HEK293 (cell line): ENCODE measurements around the gene GYG1.

Experiments used
- CTCF ChIA-PET: fragments of 350-600 bp; formaldehyde crosslinking; extraction: SDS; loops from one replicate; lab custom pipeline; 2021; ENCODE audit warnings: antibody characterized with exemption; lab: Yijun Ruan, JAX
- POLR2A ChIA-PET: fragments of 300-600 bp; formaldehyde crosslinking; extraction: SDS; loops from one replicate; lab custom pipeline; 2020; ENCODE audit warnings: antibody characterized with exemption, inconsistent platforms; lab: Yijun Ruan, JAX
- H3K27ac ChIP-seq: fragments of 200-500 bp; sonication (Bioruptor generic); 2 replicates; pipeline ENCODE4 v1.5.1; 2014; ENCODE audit warnings: low read depth, low read length, control low read depth, inconsistent platforms; ENCODE audit errors: extremely low read depth
- H3K36me3 ChIP-seq, 2 experiments: fragments of 200-500 bp in 1 of 2; sonication (Bioruptor generic) in 1 of 2; 1 replicate in 1 of 2; 2 replicates in 1 of 2; pipeline ENCODE4 v1.5.1; 2014 to 2017; ENCODE audit warnings: inconsistent platforms in 2 of 2, low read length in 2 of 2; ENCODE audit not compliant: control insufficient read depth in 2 of 2, insufficient read depth in 1 of 2
- H3K4me1 ChIP-seq: fragments of 200-500 bp; sonication (Bioruptor generic); 2 replicates; pipeline ENCODE4 v1.5.1; 2014; ENCODE audit warnings: mild to moderate bottlenecking, low read length, inconsistent platforms; ENCODE audit not compliant: control insufficient read depth, insufficient read depth
- H3K4me3 ChIP-seq: 2 replicates; pipeline ENCODE4 v1.5.1; 2011; ENCODE audit warnings: low read depth, mild to moderate bottlenecking, control low read depth, low read length, moderate library complexity
- H3K9me3 ChIP-seq: fragments of 200-500 bp; sonication (Bioruptor generic); 2 replicates; pipeline ENCODE4 v1.5.1; 2014; ENCODE audit warnings: low read depth, low read length, inconsistent platforms; ENCODE audit not compliant: control insufficient read depth, insufficient read depth
- KLF7 ChIP-seq: fragments of 450-650 bp; formaldehyde crosslinking; IDR thresholded peaks from 2 replicates; pipeline ENCODE4 v1.5.1; 2016; ENCODE audit warnings: missing biosample characterization, missing genetic modification characterization, borderline replicate concordance
- KLF8 ChIP-seq: fragments of 450-650 bp; formaldehyde crosslinking; IDR thresholded peaks from 2 replicates; pipeline ENCODE4 v1.5.1; 2016; ENCODE audit warnings: missing biosample characterization, missing genetic modification characterization
- OSR2 ChIP-seq: fragments of 450-650 bp; formaldehyde crosslinking; IDR thresholded peaks from 2 replicates; pipeline ENCODE4 v1.5.1; 2016; ENCODE audit warnings: missing biosample characterization, missing genetic modification characterization
- SALL2 ChIP-seq: fragments of 450-650 bp; formaldehyde crosslinking; IDR thresholded peaks from 2 replicates; pipeline ENCODE4 v1.5.0; 2017; ENCODE audit warnings: missing biosample characterization, mild to moderate bottlenecking, missing genetic modification characterization, borderline replicate concordance
- SCRT1 ChIP-seq: fragments of 450-650 bp; formaldehyde crosslinking; IDR thresholded peaks from 2 replicates; pipeline ENCODE4 v1.5.1; 2016; ENCODE audit warnings: missing biosample characterization, missing genetic modification characterization, borderline replicate concordance
- SCRT2 ChIP-seq: fragments of 450-650 bp; formaldehyde crosslinking; IDR thresholded peaks from 2 replicates; pipeline ENCODE4 v1.5.1; 2016; ENCODE audit warnings: missing biosample characterization, missing genetic modification characterization
- WT1 ChIP-seq: fragments of 450-650 bp; formaldehyde crosslinking; IDR thresholded peaks from 2 replicates; pipeline ENCODE4 v1.5.1; 2016; ENCODE audit warnings: missing biosample characterization, missing genetic modification characterization
- YY1 ChIP-seq: fragments of 450-650 bp; formaldehyde crosslinking; IDR thresholded peaks from 2 replicates; pipeline ENCODE4 v1.5.1; 2018; ENCODE audit warnings: missing biosample characterization, missing genetic modification characterization
- ZBTB8A ChIP-seq: fragments of 450-650 bp; formaldehyde crosslinking; IDR thresholded peaks from 2 replicates; pipeline ENCODE4 v1.5.1; 2016; ENCODE audit warnings: missing biosample characterization, missing genetic modification characterization
- ZFP41 ChIP-seq: fragments of 450-650 bp; formaldehyde crosslinking; IDR thresholded peaks from 2 replicates; pipeline ENCODE4 v1.5.1; 2016; ENCODE audit warnings: missing biosample characterization, missing genetic modification characterization, borderline replicate concordance
- ZIC2 ChIP-seq: fragments of 450-650 bp; formaldehyde crosslinking; IDR thresholded peaks from 2 replicates; pipeline ENCODE4 v1.5.1; 2016; ENCODE audit warnings: missing biosample characterization, missing genetic modification characterization
- ZNF121 ChIP-seq: fragments of 450-650 bp; formaldehyde crosslinking; IDR thresholded peaks from 2 replicates; pipeline ENCODE4 v1.5.1; 2016; ENCODE audit warnings: missing biosample characterization, missing genetic modification characterization
- ZNF157 ChIP-seq: fragments of 450-650 bp; formaldehyde crosslinking; IDR thresholded peaks from 2 replicates; pipeline ENCODE4 v1.5.1; 2016; ENCODE audit warnings: missing biosample characterization, missing genetic modification characterization
- ZNF16 ChIP-seq: fragments of 450-650 bp; formaldehyde crosslinking; IDR thresholded peaks from 2 replicates; pipeline ENCODE4 v1.5.1; 2016; ENCODE audit warnings: low read depth, missing biosample characterization, missing genetic modification characterization
- ZNF221 ChIP-seq: fragments of 450-650 bp; formaldehyde crosslinking; IDR thresholded peaks from 2 replicates; pipeline ENCODE4 v1.5.1; 2017; ENCODE audit warnings: missing biosample characterization, missing genetic modification characterization, borderline replicate concordance
- ZNF274 ChIP-seq, 2 experiments: fragments of 200-500 bp in 1 of 2; fragments of 450-650 bp in 1 of 2; sonication (Bioruptor generic) in 1 of 2; formaldehyde crosslinking in 1 of 2; IDR thresholded peaks; 2 replicates each; pipeline versions ENCODE4 v1.5.1 to v1.6.1; 2014 to 2016; ENCODE audit warnings: borderline replicate concordance in 1 of 2, inconsistent platforms in 1 of 2, low read length in 1 of 2, missing biosample characterization in 1 of 2, missing genetic modification characterization in 1 of 2
- ZNF311 ChIP-seq: fragments of 450-650 bp; formaldehyde crosslinking; IDR thresholded peaks from 2 replicates; pipeline ENCODE4 v1.5.1; 2017; ENCODE audit warnings: missing biosample characterization, missing genetic modification characterization, borderline replicate concordance
- ZNF514 ChIP-seq: fragments of 450-650 bp; formaldehyde crosslinking; IDR thresholded peaks from 2 replicates; pipeline ENCODE4 v1.5.1; 2016; ENCODE audit warnings: missing biosample characterization, missing genetic modification characterization
- ZNF626 ChIP-seq: fragments of 450-650 bp; sonication (Bioruptor Pico); formaldehyde crosslinking; IDR thresholded peaks from 2 replicates; pipeline ENCODE4 v1.5.1; 2018; ENCODE audit warnings: missing biosample characterization, missing genetic modification characterization, inconsistent platforms
- ZNF629 ChIP-seq: fragments of 450-650 bp; formaldehyde crosslinking; IDR thresholded peaks from 2 replicates; pipeline ENCODE4 v1.5.1; 2017; ENCODE audit warnings: missing biosample characterization, missing genetic modification characterization
- ZSCAN30 ChIP-seq: fragments of 450-650 bp; IDR thresholded peaks from 2 replicates; pipeline ENCODE4 v1.5.1; 2018; ENCODE audit warnings: missing biosample characterization, mild to moderate bottlenecking, missing genetic modification characterization, moderate library complexity
- TF ChIP-seq, protein P1 (sequence below): fragments of 450-650 bp; formaldehyde crosslinking; IDR thresholded peaks from 2 replicates; pipeline ENCODE4 v1.5.1; 2016; ENCODE audit warnings: missing biosample characterization, missing genetic modification characterization, borderline replicate concordance
- TF ChIP-seq, protein P2 (sequence below): fragments of 450-650 bp; formaldehyde crosslinking; IDR thresholded peaks from 2 replicates; pipeline ENCODE4 v1.5.1; 2017; ENCODE audit warnings: missing biosample characterization, mild to moderate bottlenecking, missing genetic modification characterization, moderate library complexity
- TF ChIP-seq, protein P3 (sequence below): fragments of 450-650 bp; formaldehyde crosslinking; IDR thresholded peaks from 2 replicates; pipeline ENCODE4 v1.5.1; 2016; ENCODE audit warnings: missing biosample characterization, missing genetic modification characterization
- TF ChIP-seq, protein P4 (sequence below): fragments of 450-650 bp; formaldehyde crosslinking; IDR thresholded peaks from 2 replicates; pipeline ENCODE4 v1.5.1; 2017; ENCODE audit warnings: missing biosample characterization, missing genetic modification characterization

Gene GYG1

DNA sequence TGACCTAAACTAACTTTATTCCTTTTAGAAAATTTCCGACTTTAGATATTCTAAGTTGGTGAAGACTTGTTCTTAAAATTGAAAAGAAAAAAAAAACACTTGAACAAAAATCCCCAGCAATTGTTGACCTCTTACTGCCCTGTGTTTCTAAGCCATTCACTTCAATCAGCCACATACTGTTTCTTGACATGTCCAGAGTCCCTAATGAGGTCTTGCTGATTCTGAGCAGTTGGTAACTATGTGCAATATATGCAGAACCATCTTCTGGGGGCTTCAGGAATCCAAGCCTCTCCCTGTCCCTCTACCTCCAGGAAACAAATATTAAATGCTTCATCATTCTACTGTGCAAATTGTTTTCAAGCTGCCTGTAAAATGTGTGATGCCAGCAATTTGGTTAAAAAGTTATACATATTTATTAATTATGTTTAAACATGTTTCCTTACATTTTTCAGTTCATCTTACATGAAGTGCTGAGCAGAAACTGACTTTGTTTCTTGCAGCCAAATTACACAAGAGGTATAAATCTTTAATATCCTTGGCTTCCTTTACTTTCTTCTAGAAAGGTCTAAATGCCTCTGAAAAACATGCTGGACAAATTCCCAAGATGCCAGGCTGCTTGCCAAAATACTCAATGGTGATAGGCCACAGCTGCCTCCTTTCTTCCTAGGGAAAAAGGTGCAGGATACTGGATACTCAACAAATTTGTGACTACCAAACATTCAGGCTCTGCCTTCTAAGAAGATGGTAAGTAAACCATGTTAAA, 19.8 kb upstream of the GYG1 start:
- H3K27ac ChIP-seq, result no peak overlapping the region
- no peaks in the 10 kb centered on the region for H3K4me1 ChIP-seq
- ChIA-PET POLR2A (no interaction called here), CTCF (interaction anchor here (0.5 to 0.6 kb wide), 2 partner anchors 17 to 79 kb away, joined by 3 to 4 read pairs; no protein-coding TSS in a partner anchor)
- no peak for TF ChIP-seq OSR2 (tag by site-specific recombination)
- TF ChIP-seq SALL2 (tag by site-specific recombination), result no peak
- no peak for TF ChIP-seq ZNF629 (tag by site-specific recombination)
- no peak for TF ChIP-seq SCRT1
- no peak for TF ChIP-seq ZNF157 (tag by site-specific recombination)
- TF ChIP-seq, protein P1, sequence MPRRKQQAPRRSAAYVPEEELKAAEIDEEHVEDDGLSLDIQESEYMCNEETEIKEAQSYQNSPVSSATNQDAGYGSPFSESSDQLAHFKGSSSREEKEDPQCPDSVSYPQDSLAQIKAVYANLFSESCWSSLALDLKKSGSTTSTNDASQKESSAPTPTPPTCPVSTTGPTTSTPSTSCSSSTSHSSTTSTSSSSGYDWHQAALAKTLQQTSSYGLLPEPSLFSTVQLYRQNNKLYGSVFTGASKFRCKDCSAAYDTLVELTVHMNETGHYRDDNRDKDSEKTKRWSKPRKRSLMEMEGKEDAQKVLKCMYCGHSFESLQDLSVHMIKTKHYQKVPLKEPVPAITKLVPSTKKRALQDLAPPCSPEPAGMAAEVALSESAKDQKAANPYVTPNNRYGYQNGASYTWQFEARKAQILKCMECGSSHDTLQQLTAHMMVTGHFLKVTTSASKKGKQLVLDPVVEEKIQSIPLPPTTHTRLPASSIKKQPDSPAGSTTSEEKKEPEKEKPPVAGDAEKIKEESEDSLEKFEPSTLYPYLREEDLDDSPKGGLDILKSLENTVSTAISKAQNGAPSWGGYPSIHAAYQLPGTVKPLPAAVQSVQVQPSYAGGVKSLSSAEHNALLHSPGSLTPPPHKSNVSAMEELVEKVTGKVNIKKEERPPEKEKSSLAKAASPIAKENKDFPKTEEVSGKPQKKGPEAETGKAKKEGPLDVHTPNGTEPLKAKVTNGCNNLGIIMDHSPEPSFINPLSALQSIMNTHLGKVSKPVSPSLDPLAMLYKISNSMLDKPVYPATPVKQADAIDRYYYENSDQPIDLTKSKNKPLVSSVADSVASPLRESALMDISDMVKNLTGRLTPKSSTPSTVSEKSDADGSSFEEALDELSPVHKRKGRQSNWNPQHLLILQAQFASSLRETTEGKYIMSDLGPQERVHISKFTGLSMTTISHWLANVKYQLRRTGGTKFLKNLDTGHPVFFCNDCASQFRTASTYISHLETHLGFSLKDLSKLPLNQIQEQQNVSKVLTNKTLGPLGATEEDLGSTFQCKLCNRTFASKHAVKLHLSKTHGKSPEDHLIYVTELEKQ (tag by site-specific recombination), result no peak
- TF ChIP-seq ZBTB8A (tag by site-specific recombination), result no peak
- no peak for TF ChIP-seq KLF8 (tag by site-specific recombination)
- no peak for TF ChIP-seq WT1
- TF ChIP-seq ZNF16 (tag by site-specific recombination), result no peak
- no peak for TF ChIP-seq SCRT2 (tag by site-specific recombination)
- TF ChIP-seq KLF7, result no peak
- no peak for TF ChIP-seq ZFP41 (tag by site-specific recombination)
- TF ChIP-seq ZNF311 (tag by site-specific recombination), result no peak
- TF ChIP-seq ZIC2, result no peak
- TF ChIP-seq YY1, result no peak
- no peak for TF ChIP-seq ZSCAN30 (tag by site-specific recombination)
- no peak for TF ChIP-seq ZNF221
- H3K4me3 ChIP-seq, result no peak overlapping the region
- no peaks in the 10 kb centered on the region for H3K9me3 ChIP-seq
- H3K36me3 ChIP-seq, result no peaks in the 10 kb centered on the region

DNA sequence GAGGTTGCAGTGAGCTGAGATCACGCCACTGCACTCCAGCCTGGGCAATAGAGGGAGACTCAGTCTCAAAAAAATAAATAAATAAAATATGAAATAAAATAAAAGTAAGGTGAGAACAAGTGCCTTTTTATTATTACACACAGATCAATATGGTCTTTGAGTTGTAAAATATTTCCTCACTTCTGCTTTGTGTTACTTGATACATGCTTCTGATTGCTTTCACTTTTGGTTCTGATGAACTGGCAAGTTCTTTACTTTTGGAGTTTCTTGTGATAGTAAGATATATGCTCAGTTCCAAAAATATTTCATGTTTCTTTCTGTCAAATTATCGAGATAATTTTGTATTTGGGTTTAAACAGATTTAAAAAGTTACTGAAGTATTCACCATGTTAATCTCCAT, 16.6 kb upstream of the GYG1 start:
- CTCF ChIA-PET, result interaction anchor here (0.7 kb wide), 2 partner anchors 10 to 12 kb away, joined by 3 to 4 read pairs; no protein-coding TSS in a partner anchor
- TF ChIP-seq, protein P2, sequence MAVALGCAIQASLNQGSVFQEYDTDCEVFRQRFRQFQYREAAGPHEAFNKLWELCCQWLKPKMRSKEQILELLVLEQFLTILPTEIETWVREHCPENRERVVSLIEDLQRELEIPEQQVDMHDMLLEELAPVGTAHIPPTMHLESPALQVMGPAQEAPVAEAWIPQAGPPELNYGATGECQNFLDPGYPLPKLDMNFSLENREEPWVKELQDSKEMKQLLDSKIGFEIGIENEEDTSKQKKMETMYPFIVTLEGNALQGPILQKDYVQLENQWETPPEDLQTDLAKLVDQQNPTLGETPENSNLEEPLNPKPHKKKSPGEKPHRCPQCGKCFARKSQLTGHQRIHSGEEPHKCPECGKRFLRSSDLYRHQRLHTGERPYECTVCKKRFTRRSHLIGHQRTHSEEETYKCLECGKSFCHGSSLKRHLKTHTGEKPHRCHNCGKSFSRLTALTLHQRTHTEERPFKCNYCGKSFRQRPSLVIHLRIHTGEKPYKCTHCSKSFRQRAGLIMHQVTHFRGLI, result no peak
- TF ChIP-seq ZNF274 (IDR thresholded peaks at IDR 0.05; ENCODE audit: low read length) (no peak), ZNF274 (tag by site-specific recombination; IDR thresholded peaks at IDR 0.05; ENCODE audit: borderline replicate concordance) (no peak), ZNF121 (tag by site-specific recombination) (no peak), ZNF514 (tag by site-specific recombination) (no peak), ZNF626 (tag by site-specific recombination) (no peak)
- TF ChIP-seq, protein P3, sequence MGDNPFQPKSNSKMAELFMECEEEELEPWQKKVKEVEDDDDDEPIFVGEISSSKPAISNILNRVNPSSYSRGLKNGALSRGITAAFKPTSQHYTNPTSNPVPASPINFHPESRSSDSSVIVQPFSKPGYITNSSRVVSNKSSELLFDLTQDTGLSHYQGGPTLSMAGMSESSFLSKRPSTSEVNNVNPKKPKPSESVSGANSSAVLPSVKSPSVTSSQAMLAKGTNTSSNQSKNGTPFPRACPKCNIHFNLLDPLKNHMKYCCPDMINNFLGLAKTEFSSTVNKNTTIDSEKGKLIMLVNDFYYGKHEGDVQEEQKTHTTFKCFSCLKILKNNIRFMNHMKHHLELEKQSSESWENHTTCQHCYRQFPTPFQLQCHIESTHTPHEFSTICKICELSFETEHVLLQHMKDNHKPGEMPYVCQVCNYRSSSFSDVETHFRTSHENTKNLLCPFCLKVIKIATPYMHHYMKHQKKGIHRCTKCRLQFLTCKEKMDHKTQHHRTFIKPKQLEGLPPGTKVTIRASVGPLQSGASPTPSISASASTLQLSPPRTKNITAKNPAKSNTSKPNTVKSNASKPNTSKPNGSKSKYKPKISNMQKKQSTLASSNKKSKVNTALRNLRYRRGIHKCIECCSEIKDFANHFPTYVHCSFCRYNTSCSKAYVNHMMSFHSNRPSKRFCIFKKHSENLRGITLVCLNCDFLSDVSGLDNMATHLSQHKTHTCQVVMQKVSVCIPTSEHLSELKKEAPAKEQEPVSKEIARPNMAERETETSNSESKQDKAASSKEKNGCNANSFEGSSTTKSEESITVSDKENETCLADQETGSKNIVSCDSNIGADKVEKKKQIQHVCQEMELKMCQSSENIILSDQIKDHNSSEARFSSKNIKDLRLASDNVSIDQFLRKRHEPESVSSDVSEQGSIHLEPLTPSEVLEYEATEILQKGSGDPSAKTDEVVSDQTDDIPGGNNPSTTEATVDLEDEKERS (tag by site-specific recombination), result no peak
- TF ChIP-seq, protein P4, sequence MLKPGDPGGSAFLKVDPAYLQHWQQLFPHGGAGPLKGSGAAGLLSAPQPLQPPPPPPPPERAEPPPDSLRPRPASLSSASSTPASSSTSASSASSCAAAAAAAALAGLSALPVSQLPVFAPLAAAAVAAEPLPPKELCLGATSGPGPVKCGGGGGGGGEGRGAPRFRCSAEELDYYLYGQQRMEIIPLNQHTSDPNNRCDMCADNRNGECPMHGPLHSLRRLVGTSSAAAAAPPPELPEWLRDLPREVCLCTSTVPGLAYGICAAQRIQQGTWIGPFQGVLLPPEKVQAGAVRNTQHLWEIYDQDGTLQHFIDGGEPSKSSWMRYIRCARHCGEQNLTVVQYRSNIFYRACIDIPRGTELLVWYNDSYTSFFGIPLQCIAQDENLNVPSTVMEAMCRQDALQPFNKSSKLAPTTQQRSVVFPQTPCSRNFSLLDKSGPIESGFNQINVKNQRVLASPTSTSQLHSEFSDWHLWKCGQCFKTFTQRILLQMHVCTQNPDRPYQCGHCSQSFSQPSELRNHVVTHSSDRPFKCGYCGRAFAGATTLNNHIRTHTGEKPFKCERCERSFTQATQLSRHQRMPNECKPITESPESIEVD (tag by site-specific recombination), result no peak

More for the DNA sequence above, 16.6 kb upstream of the GYG1 start:
- Histone ChIP-seq H3K9me3 (no peaks in the 10 kb centered on the region), H3K4me3 (no peak overlapping the region), H3K4me1 (no peaks in the 10 kb centered on the region), H3K36me3 (no peaks in the 10 kb centered on the region), H3K27ac (no peak overlapping the region)
- POLR2A ChIA-PET, result no interaction called here
